Mammary microvascular endothelial cell (primary cell): ENCODE measurements around the gene RABEP1. TPM values are rescaled to one million over a fixed set of nuclear protein-coding genes. Genes with fewer than 3 reads are reported as not detected.

ENCODE experiments used
- total RNA-seq: library from RNA; depleted of rRNA; stranded (reverse); fragments of >200 nt; gene quantifications from 2 replicates; pipeline ENCODE4 v1.2.3, GENCODE V29; 2015

RABEP1 gene
- total RNA-seq = 27.6 and 31.8 TPM in 2 replicates

GRCh38 chr17:5281814-5282641 is at the start of gene RABEP1:
Gene RABEP1, plus strand, starts transcription at chr17:5282284. Its CDS starts 203 bp downstream, at chr17:5282487.

GRCh38 chr17:5234645-5235576 is 47.2 kb upstream of the RABEP1 start, which contains the start of gene SCIMP:
Gene SCIMP, minus strand, starts transcription at chr17:5234860. Its CDS starts 105 bp downstream, at chr17:5234755.

DNA sequence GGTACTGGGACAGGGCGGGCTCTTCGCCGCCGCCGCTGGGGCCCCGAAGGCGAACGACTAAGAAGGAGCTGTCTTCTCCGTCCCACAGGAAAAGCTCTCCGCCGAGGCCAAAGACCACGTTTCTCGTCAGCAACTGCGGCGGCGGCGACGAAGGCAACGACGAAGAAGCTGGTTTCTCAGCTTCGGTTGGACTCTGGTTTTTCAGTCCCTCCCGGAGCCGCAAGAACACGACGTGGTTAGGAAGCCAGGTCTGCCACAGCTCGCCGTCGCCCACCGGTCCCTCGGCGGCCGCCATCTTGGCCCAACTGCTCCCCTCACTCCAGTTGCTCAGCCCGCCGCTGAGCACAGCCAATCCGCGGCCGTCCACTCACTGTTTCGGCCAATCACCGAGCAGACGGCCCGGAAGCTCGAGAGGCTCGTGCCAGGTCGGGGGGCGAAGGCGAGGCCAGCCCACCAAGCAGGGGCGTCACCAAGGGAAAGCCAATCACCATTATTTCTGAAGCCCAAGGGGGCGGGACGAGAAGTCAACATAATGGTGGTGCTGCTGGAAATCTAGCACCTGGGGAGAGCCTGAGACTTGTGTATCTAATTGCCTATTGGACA is 137.4 kb downstream of the RABEP1 start, which contains the start of gene NUP88:
Gene NUP88, minus strand, starts transcription at position 307 of the 603 bp plus-strand sequence. Its CDS starts 12 bp downstream, at position 295.

GRCh38 chr17:5419959-5420653 is 138.0 kb downstream of the RABEP1 start, which contains the start of gene RPAIN:
Gene RPAIN, plus strand, starts transcription at chr17:5420182. Its CDS starts 29 bp downstream, at chr17:5420211.

Other genes with a start within 250 kb of the RABEP1 start
- gene SLC52A1, start 246.9 kb upstream of the RABEP1 start, total RNA-seq = 0.69 and 1.00 TPM in 2 replicates
- gene ZFP3, start 203.8 kb upstream of the RABEP1 start, total RNA-seq = 0.94 and 1.1 TPM in 2 replicates
- gene ZNF232, start 170.4 kb upstream of the RABEP1 start, total RNA-seq = 4.0 and 5.0 TPM in 2 replicates
- not detected in 2 replicates for gene USP6, start 166.3 kb upstream of the RABEP1 start, total RNA-seq
- gene ZNF594, start 90.4 kb upstream of the RABEP1 start, total RNA-seq = 2.2 and 3.5 TPM in 2 replicates
- gene SCIMP, start 47.4 kb upstream of the RABEP1 start, total RNA-seq = not detected in 2 replicates
- 92.7 and 101 TPM in 2 replicates for gene NUP88, start 137.4 kb downstream of the RABEP1 start, total RNA-seq
- gene RPAIN, start 137.9 kb downstream of the RABEP1 start, total RNA-seq = 30.5 and 40.4 TPM in 2 replicates
- 332 and 380 TPM in 2 replicates for gene C1QBP, start 156.9 kb downstream of the RABEP1 start, total RNA-seq
- 10.1 and 10.2 TPM in 2 replicates for gene DHX33, start 186.7 kb downstream of the RABEP1 start, total RNA-seq
- gene DERL2, start 203.9 kb downstream of the RABEP1 start, total RNA-seq = 31.4 and 38.2 TPM in 2 replicates
- gene MIS12, start 204.3 kb downstream of the RABEP1 start, total RNA-seq = 13.4 and 20.3 TPM in 2 replicates